ENCODE results near the gene FBXL7. TPM values are rescaled to one million over a fixed set of nuclear protein-coding genes. Genes with fewer than 3 reads are reported as not detected.

FBXL7 gene
- total and polyA plus RNA-seq, 2 donors (not counting 1 experiment from before 2014, with no cell fraction given): not detected

DNA sequence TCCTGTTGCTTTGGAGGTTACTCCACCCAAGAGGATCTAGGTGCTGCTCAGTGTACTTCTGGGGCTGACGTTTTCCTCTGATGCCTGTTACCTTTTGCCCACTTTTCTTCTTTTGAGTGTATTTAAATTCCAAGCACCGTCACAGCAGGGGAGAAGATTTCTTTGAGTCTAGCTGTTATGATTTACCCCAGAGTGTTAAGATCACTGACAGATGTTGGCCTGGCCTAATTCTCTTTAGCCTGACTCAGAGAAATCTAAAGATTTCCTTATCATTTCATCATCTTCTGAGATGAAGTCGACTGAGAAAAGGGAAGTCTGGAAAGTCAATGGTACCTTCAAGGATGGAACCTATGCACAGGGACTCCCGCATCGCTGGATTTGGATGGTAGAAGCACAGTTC, 191.5 kb downstream of the FBXL7 start:
- H3K4me1 Mint-ChIP-seq: no peaks in the 10 kb centered on the region
- H3K27ac Mint-ChIP-seq: no peak overlapping the region

More for the DNA sequence above, 191.5 kb downstream of the FBXL7 start:
- CTCF ChIA-PET: no interaction called here
- Mint-ChIP-seq H3K4me3 (no peak overlapping the region), H3K27me3 (no peaks in the 10 kb centered on the region), H3K9me3 (ENCODE audit: insufficient read depth) (no peaks in the 10 kb centered on the region)
- intact Hi-C loops (cut with micrococcal nuclease): no loop called here
- POLR2A ChIA-PET: no interaction called here
- no peaks in the 10 kb centered on the region for H3K36me3 ChIP-seq (replicated peaks in 1 of 2; ENCODE audit: control extremely low read depth in 1 of 2, control insufficient read depth in 1 of 2, extremely low read depth in 1 of 2, insufficient read depth in 2 of 2, low read length in 1 of 2)
- no peak for TF ChIP-seq CTCF (IDR thresholded peaks at IDR 0.05)
- no peak for TF ChIP-seq EZH2 (IDR thresholded peaks at IDR 0.05; ENCODE audit: borderline replicate concordance, insufficient read depth, low read depth, low read length, poor library complexity, severe bottlenecking)
- 83% methylated on average over 3 of the region's 5 CpGs for WGBS (ENCODE audit: insufficient coverage)
- H3K79me2 ChIP-seq (ENCODE audit: control insufficient read depth, insufficient read depth, low read length): no peaks in the 10 kb centered on the region
- H3K27ac ChIP-seq (ENCODE audit: low read length in 2 of 2): no peak overlapping the region
- ATAC-seq (ENCODE audit: low read depth): no peak
- no peak overlapping the region for H3K9ac ChIP-seq (ENCODE audit: low read length)
- no peak overlapping the region for H3K4me2 ChIP-seq (replicated peaks; ENCODE audit: low read depth, low read length, poor library complexity, severe bottlenecking)
- H3K4me3 ChIP-seq (ENCODE audit: control extremely low read depth in 1 of 5, extremely low read depth in 1 of 5, insufficient read depth in 1 of 5, low read depth in 2 of 5, low read length in 4 of 5): no peak overlapping the region
- H2AFZ ChIP-seq (ENCODE audit: insufficient read depth, low read depth, low read length, poor library complexity, severe bottlenecking): no peak overlapping the region
- DNase-seq: no peak
- peaks cover 0 to 5% (median 0%) of the 10 kb centered on the region in 3 donors for H3K9me3 ChIP-seq (ENCODE audit: control extremely low read depth in 1 of 3, control insufficient read depth in 2 of 3, insufficient read depth in 1 of 3, low read length in 2 of 3)
- H3K4me1 ChIP-seq (ENCODE audit: control insufficient read depth in 2 of 2, insufficient read depth in 2 of 2, low read length in 2 of 2): no peaks in the 10 kb centered on the region
- no peaks in the 10 kb centered on the region for H3K27me3 ChIP-seq (replicated peaks in 1 of 4; ENCODE audit: control extremely low read depth in 1 of 4, control insufficient read depth in 3 of 4, insufficient read depth in 4 of 4, low read length in 3 of 4)
- no peaks in the 10 kb centered on the region for H4K20me1 ChIP-seq (ENCODE audit: control insufficient read depth, insufficient read depth, low read length, poor library complexity, severe bottlenecking)

Measured in B cell (primary cell).